Measurements from ENCODE around the gene ANKRD11.
A peak's percentile ranks its signal among the peaks of the same experiment; 100 is the strongest.
"Not testable (repeated sequence)": the region's sequence is repeated elsewhere in the genome, so short reads cannot be mapped to it uniquely, and the experiment has no call there.

ANKRD11 gene

DNA sequence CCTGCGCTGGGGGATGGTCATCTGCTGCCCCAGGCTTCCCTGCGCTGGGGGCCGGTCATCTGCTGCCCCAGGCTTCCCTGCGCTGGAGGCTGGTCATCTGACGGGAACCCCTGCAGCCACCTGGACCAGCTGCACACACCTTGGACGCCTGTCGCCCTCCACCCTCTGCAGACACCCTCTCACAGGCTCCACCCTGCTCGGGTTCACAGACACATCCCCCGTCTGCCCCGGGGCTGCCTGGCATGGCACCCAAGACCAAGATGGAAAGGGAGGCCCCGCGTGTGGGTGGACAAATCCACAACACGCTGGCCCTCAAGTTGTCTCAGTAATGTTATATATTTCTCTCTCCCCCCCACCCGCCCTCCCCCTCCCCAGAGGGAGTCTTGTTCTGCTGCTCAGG, 89.6 kb downstream of the ANKRD11 start:
- no peak for DNase-seq

GRCh38 chr16:89398924-89399323, 91.4 kb downstream of the ANKRD11 start:
- DNase-seq: no peak

DNA sequence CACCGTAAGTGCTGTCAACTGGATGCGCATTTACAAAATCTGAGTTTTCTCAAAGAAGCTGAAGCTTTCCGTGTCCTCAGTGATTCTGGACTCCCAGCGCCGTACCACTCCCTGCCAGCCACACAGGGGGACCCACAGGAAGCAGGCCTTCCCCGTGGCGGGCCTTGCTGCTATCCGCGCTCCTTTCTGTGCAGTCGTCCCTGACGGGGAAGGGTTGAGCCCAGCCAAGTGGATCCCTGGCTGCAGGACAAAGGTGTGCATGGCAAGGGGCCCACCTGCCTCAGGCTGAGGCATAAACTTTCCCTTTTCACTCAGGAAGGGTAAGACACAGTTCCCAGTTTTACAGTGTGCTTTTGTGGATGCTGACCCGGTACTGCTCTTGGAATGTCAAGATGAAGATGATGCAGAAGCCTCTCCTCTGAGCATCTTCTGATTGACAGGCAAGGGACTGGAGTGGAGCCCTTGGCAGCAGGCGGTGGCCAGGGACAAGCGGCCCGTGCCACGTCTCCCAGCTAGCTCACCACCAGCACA, 93.0 kb downstream of the ANKRD11 start:
- DNase-seq: no peak

DNA sequence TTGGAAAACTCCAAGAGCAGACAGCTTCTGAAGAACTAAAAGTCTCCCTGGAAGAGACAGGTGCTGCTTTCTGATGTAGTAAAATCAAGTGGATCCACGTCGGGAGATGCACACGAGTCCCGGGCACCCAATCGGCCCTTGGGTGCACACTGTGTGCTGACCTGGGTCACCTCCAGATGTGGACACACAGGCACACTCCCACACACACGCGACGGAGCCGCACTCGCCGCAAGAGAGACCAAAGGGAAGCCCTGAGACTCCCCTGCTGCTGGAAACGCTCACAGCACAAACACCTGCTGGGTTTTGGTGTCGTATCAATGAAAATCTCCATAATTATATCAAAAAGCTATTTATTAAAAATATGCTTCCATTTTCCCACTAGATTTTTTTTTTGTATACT, 94.2 kb downstream of the ANKRD11 start:
- no peak for DNase-seq

DNA sequence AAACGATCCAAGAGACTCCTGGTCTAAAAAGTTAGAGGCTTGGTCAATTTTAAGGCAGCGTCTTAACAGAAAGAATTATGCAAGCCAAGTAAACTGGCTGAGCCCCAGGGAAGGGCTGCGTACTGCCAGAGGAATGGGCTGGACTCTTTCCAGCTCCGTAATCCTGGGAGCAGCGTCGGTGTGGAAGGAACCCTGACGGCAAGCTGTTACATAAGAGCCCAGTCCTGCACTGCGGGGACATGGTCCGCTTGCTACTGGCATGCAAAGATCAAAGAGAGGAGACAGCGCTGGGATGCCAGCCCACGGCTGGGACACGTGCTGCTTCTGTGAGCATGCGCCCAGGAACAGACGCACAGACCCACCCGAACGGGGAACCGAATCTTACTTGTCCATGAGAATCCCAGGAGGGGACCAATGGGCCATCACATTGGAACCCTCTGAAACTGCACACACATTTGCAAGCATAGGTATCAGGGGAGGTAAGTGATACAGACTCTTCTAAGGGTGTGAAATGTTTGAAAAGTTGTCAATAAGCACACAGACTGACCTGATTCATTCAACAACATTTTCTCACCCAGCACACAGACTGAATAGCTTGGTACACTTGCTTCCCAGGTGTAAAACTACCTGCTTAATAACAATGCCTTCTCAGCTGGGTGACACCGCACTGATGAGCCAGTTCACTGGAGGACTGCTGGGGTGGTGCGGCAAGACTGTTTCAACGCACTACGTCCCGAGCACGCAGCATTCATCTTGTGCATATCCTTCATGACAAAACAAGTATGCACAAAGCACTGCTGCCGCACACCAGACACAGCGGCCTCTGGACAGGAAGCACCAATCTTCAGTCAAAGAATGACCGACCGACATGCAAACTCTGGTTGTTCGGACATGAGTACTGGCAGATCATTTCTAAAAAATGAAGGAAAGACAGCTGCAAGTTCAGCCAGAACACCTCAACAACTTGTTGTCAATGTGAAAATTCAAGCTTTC, 94.9 kb downstream of the ANKRD11 start:
- peak; percentile 38 for DNase-seq

- DNase-seq: no peak
These were observed 96.5 kb downstream of the ANKRD11 start for GRCh38 chr16:89393738-89394406.

DNA sequence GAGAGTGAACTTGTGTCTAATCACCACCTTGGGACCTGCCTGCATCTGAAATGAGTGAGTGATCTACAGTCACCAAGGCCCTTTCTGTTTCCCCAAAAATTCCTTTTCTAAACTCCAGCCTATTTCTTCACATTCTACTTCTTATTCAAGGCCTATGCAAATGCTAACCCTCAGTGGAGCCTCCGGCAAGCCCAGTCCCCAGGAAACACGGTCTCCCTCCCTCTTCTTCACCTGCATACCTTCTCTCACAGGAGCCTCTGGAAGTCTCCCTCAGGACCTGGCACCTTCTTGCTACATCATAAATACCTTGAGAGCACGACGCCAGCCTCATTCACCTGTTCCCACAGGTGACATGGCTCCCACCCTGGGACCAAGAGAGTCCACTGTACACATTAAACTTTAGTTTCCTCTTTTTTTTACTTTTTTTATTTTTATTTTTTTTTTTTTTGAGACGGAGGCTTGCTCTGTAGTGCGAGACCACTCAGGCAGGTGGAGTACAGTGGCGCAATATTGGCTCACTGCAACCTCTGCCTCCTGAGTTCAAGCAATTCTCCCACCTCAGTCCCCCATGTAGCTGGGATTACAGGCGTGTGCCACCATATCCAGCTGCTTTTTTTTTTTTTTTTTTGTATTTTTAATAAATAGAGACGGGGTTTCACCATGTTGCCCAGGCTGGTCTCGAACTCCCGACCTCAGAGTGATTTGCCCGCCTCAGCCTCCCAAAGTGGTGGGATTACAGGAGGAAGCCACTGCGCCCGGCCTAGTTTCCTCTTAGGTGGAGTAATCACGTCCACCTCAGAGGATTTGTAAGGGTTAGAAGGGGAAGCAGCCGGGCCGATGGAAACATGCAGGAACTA, 97.3 kb downstream of the ANKRD11 start:
- DNase-seq: no peak

DNA sequence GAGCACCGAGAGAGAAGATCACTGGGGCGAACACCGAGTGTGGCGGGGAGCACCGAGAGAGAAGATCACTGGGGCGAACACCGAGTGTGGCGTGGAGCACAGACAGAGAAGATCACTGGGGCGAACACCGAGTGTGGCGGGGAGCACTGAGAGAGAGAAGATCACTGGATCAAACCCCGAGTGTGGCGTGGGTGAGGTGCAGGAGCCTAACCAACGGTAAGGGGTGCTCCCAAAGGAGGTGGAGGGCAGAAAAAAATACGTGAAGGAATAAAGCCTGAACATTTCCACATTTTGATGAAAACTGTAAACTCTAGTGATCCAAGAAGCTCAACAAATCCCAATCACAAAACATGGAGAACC, 100.2 kb downstream of the ANKRD11 start:
- not testable (repeated sequence) for DNase-seq

- DNase-seq: not testable (repeated sequence)
These were observed 100.7 kb downstream of the ANKRD11 start for GRCh38 chr16:89389504-89390223.

- DNase-seq: no peak
These were observed 101.8 kb downstream of the ANKRD11 start for GRCh38 chr16:89388536-89388935.

DNA sequence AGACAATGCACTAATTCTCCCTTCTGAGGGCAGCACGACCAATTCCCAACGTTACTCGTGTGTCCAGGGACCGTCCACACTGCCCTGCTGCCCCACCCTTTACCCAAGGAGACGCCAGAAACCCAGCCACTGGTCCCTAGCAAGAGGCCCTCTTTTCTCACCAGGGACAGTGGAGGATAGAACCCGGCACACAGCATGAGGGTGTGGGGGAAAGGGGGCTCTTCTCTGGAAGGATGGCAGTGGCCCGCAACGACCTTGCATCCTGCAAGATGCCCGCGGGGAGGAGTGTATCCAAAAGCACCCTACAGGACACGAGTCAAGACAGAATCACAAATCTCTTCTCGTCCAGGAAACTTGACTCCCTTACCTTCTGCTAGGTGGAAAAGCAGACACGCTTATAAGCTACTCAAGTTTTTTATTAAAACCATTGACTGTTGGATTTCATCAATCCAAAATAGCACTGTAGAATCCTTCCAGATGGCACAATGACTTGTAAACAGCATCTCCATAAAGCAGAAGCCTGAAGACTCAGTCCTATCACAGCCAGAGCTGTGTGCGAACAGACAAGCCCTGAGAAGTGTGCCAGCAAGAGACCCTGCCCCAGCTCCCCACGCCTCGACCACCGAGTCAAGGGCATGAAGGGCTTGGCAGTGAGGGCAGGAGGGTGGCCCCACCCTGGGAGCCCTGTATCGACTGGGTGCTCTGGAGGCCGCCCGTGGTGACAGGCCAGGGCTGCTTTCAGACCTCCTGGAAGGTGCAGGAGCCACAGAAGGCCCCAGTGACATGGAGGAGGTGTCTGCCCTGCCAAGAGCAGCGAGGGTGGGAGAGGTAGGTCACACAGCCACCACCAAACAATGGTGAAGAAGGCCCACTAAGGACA, 103.8 kb downstream of the ANKRD11 start:
- DNase-seq: no peak

- DNase-seq: no peak
These were observed 104.6 kb downstream of the ANKRD11 start for GRCh38 chr16:89385712-89386111.

DNA sequence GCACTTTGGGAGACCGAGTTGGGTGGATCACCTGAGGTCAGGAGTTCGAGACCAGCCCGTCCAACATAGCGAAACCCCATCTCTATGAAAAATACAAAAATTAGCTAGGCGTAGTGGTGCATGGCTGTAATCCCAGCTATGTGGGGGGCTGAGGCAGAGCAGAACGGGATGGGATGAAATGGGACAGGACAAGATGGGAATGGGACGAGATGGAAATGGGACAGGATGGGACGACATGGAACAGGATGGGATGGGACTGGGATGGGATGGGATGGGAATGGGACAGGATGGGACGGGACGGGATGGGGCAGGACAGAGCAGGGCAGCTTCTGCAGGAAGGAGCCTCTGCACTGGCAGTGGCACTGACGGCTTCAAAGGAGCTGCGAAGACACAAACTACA, 106.1 kb downstream of the ANKRD11 start:
- no peak for DNase-seq

DNA sequence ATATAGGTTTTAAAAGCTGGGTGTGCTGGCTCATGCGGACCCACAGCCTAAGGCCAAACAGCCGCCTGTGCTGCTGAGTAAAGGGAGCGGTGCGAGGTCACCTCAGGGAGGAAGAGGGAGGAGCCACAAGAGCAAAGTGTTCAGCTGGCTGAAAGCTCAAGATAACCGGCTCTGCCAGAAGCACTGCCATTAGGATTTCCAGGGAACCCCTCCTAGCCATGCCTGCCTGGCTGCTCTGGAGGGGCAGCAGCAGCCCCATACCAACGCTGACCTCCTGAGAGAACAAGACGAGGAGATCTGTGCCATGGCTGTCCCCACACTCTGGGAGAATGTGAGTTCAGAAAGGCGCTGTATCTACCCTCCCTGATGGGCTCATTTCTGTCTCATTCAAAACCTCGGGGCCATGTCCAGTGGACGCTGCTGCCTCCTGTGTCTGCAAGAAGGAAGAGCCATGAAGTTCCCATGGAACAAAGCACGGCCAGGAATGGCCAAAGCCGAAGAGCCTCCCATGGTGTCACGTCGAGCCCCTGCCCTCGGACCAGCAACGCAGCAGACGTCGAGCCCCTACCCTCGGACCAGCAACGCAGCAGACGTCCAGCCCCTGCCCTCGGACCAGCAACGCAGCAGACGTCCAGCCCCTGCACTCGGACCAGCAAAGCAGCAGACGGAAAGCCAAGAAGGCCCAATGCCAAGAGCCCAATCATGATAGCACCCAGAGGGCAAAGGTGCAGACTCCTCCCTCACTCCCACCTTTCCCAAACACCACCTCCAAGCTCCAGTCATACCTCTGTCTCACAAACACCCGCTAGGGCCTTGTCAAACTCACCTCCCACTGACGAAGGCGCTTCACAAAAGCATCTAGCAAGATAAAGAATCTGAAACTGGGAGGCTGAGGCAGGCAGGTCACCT, 107.0 kb downstream of the ANKRD11 start:
- no peak for DNase-seq

- not testable (repeated sequence) for DNase-seq
These were observed 107.8 kb downstream of the ANKRD11 start for GRCh38 chr16:89382555-89382954.

DNA sequence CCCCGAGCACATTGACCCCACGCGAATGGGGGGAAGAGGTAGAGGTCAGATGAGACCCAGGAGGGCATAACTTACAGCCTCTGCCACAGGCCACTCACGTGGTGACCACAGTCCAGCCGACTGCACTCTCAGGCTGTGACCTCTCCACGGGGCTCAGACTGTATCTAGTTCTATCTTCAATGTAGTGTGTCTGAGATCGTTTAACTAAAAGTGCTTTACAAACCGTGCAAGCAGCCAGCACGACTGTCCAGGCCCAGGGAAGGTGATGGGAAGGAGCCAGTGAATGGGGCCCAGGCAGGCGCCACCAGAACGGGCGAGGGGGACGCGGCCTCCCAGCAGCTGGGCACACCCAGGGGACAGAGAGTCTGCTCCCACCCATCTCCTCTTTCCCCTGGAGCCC, 108.6 kb downstream of the ANKRD11 start:
- no peak for DNase-seq

- DNase-seq: no peak
These were observed 109.7 kb downstream of the ANKRD11 start for GRCh38 chr16:89380681-89381080.

GRCh38 chr16:89378947-89379771, 111.2 kb downstream of the ANKRD11 start:
- no peak for DNase-seq

DNA sequence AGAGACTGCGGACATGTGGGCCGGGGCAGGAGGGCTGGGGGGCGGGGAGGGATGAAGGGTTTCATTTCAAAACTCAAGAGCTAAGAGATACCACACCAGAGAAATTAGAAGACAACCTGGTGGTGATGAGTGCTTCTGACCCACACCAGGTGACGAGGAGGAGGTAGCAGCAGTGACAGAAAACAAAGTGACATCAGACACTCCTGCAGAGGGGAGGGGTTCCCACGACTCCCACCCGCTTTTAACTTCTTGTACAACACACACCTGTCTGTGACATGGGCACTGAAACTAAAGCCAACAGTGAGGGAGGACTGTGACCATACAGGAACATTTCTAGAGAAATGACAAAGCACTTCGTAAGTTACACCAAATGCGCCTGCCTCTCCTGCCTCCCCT, 112.9 kb downstream of the ANKRD11 start:
- no peak for DNase-seq
